GM10248 (cell line): ENCODE results near the gene E2F8.

Experiments used
- CTCF ChIA-PET: fragments of 300-600 bp; sonication (Branson Sonifier 250); formaldehyde crosslinking; extraction: SDS; loops from one replicate; lab custom pipeline; 2021; ENCODE audit warnings: antibody characterized with exemption; lab: Yijun Ruan, JAX
- POLR2A ChIA-PET: fragments of 350-650 bp; sonication (Branson Sonifier 250); formaldehyde crosslinking; extraction: SDS; loops from one replicate; lab custom pipeline; 2020; ENCODE audit warnings: antibody characterized with exemption; lab: Yijun Ruan, JAX
- DNase-seq: peaks from one replicate; pipeline ENCODE4 v3.0.0; 2012; ENCODE audit errors: extremely low spot score
- TF ChIP-seq, protein P1 (sequence below): IDR thresholded peaks from 2 replicates; pipeline ENCODE4 v1.5.1; 2012; ENCODE audit warnings: mild to moderate bottlenecking, low read depth; ENCODE audit errors: extremely low read depth, missing control alignments, control extremely low read depth

E2F8 gene

DNA sequence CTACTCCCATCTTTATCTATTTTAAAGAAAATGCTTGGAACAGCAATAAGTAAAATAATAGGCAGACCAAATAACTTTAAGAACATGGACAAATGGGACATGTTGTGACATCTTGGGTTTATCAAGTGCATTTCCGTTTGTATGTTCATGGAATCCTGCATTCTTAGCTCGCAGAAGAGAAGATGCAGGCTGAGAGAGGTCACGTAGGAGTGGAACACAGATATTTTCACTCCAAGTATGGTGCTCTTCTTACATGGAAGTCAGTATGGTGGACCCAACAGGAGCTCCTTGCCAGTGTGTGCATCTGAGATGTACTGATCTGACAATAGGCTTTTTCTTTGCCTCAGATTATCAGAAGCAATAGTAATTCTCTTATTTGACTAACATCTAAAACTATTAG, 1.7 kb downstream of the E2F8 start:
- ChIA-PET CTCF (interaction anchor here (1.0 to 4.4 kb wide), 3 partner anchors 20 to 167 kb away, joined by 4 to 20 read pairs (median 4); no protein-coding TSS in a partner anchor), POLR2A (no interaction called here)
- DNase-seq = no peak
- TF ChIP-seq, protein P1, sequence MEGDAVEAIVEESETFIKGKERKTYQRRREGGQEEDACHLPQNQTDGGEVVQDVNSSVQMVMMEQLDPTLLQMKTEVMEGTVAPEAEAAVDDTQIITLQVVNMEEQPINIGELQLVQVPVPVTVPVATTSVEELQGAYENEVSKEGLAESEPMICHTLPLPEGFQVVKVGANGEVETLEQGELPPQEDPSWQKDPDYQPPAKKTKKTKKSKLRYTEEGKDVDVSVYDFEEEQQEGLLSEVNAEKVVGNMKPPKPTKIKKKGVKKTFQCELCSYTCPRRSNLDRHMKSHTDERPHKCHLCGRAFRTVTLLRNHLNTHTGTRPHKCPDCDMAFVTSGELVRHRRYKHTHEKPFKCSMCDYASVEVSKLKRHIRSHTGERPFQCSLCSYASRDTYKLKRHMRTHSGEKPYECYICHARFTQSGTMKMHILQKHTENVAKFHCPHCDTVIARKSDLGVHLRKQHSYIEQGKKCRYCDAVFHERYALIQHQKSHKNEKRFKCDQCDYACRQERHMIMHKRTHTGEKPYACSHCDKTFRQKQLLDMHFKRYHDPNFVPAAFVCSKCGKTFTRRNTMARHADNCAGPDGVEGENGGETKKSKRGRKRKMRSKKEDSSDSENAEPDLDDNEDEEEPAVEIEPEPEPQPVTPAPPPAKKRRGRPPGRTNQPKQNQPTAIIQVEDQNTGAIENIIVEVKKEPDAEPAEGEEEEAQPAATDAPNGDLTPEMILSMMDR = no peak

DNA sequence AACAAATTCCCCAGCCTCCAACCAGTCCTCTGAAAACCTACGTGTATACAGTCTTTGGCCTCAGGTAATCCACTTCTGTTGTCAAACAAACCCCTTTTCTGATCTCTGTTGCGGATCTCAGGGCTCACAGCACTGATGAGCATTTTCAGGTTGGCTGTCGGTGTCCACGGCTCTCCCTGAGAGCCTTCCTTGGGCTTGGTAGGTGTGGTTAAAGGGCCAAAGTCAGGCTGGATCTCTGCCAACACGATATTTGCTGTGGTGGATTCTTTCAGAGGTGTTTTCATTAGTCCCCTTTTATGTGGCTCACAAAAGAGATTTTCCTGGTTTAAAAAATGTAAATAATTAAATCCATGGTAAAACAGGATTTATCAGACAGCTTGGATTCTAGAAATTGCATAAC, 2.9 kb downstream of the E2F8 start:
- CTCF ChIA-PET = interaction anchor here (1.2 to 4.4 kb wide), 2 partner anchors 10 to 21 kb away, joined by 5 to 20 read pairs; no protein-coding TSS in a partner anchor
- no peak for DNase-seq
- POLR2A ChIA-PET = no interaction called here
- TF ChIP-seq, protein P1 = no peak

DNA sequence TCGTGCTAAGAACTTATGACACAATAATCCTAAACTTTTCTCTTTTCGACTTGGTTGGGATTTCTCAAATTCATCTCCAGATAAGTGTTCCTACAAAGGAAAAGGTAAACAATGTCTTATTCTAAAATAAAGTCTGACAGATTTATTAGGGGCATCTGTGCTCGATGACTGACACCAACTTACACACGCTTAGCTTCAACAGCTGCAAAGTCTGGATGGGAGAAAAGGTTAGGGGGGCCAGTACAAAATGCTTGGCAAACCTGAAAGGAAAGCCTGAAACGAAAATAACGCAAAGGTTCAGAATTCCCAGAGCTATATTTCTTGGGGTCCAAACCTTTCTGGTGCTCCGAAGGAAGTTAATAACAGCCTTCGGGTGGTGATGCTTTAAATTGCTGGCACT, 3.4 kb downstream of the E2F8 start:
- no peak for DNase-seq
- TF ChIP-seq, protein P1 = no peak
- POLR2A ChIA-PET = no interaction called here
- CTCF ChIA-PET = interaction anchor here (0.9 to 4.4 kb wide), 3 partner anchors 10 to 135 kb away, joined by 3 to 20 read pairs (median 5); no protein-coding TSS in a partner anchor

DNA sequence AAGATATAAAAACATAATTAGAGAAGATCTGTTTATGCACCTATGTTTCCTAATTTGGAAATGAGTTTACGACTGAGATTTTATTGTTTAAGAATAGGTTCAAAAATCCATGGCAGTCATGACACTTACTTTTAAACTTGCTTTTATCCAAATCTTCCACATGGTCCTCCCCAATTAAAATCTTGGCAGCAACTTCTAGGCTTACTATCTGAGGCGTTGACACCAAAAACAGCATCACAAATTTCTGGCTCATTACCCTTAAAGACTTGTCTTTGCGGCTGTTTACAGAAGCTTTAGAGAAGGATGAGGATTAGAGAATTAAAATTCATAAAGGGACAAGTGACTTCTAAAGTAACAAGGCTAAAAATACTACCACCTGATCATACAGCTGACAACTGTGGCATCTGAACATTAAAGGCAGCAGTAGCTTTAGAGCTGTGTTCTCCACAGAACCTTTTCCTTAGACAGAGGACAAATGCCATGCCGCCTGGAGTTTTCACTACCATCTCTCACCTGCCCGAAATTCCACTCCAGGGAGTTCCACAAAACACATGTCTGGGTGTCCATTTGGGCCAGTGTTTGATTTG, 6.4 kb downstream of the E2F8 start:
- TF ChIP-seq, protein P1 = no peak
- POLR2A ChIA-PET = no interaction called here
- CTCF ChIA-PET = interaction anchor here (1.2 kb wide), 1 partner anchor 32 kb away, joined by 3 read pairs; no protein-coding TSS in a partner anchor
- DNase-seq = no peak

DNA sequence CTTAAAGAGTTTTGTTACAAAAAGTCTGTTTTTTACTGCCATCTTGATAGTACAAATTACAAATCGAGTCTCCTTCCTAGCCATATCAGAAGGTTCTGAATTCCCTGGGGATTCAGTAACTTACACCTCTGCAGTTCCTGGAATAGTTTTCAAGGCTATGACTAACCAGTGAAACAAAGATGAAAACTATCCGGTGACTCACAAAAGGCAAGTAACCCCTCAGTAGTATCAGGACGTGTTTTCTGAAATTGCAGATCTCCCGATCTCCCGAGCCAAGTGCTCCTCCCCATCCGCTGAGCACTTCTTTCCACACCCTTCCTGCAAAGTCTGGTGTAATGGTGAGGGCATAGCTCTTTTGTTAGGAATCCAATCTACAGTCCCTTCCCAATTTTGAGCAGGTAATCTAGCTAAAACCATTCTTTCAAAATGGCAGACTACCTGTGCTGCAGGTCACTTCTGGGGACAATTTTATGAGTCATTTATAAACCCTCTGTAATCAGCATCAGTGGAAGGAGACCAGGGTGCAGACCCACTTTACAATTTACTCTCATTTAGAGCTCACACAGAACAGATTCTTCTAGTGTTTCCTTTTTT, 7.7 kb downstream of the E2F8 start:
- TF ChIP-seq, protein P1 = no peak
- DNase-seq = no peak
- ChIA-PET POLR2A (no interaction called here), CTCF (interaction anchor here (0.8 kb wide), 1 partner anchor 35 kb away, joined by 3 read pairs; no protein-coding TSS in a partner anchor)

DNA sequence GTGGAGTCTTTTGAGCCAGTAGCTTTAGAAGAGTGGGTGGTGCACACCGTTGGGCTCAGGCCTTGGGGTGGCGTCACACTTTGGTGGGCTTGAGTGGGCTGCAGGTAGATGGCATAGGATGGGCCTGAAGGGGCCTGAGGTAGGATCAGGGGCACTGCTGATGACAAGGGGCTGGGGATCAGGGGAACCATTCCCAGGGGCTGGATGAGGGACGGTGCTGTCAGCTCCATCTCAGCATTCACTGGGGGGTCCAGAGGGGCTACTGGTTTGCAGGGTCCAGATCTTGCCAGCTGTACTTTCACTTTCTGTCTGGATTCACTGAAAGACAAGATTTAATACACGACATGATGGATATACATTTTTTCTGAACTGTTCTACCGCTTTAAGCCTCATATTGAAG, 11.1 kb downstream of the E2F8 start:
- TF ChIP-seq, protein P1 = no peak
- no peak for DNase-seq
- ChIA-PET CTCF (interaction anchor here (1.2 to 3.1 kb wide), 4 partner anchors 13 to 322 kb away, joined by 3 to 11 read pairs (median 5); no protein-coding TSS in a partner anchor), POLR2A (no interaction called here)
